Loucy (cell line): ENCODE results near the gene CEP41.

Experiments
- H2AFZ ChIP-seq: fragments of 200-600 bp; sonication (generic); 2 replicates; pipeline ENCODE4 v1.6.0; 2016; ENCODE audit warnings: antibody characterized with exemption, mild to moderate bottlenecking, low read length, moderate library complexity
- H3F3A ChIP-seq: fragments of 200-600 bp; 2 replicates; pipeline ENCODE4 v1.6.0; 2016; ENCODE audit warnings: antibody characterized with exemption, low read depth, mild to moderate bottlenecking
- H3K27me3 ChIP-seq: fragments of 200-600 bp; sonication (generic); 2 replicates; pipeline ENCODE4 v1.6.1; 2014; ENCODE audit warnings: low read length, mild to moderate bottlenecking; ENCODE audit not compliant: insufficient read depth, poor library complexity, severe bottlenecking
- H3K36me3 ChIP-seq: fragments of 200-600 bp; sonication (generic); 2 replicates; pipeline ENCODE4 v1.6.1; 2016; ENCODE audit warnings: low read length; ENCODE audit not compliant: insufficient read depth
- H3K4me1 ChIP-seq: fragments of 200-600 bp; sonication (generic); 2 replicates; pipeline ENCODE4 v1.5.1; 2014; ENCODE audit warnings: low read length, mild to moderate bottlenecking; ENCODE audit not compliant: insufficient read depth, poor library complexity, severe bottlenecking
- H3K4me2 ChIP-seq: fragments of 200-600 bp; sonication (generic); 2 replicates; pipeline ENCODE4 v1.6.0; 2014; ENCODE audit warnings: antibody characterized with exemption, low read length, low read depth, mild to moderate bottlenecking; ENCODE audit not compliant: poor library complexity, severe bottlenecking
- H3K4me3 ChIP-seq: fragments of 200-600 bp; sonication (generic); 2 replicates; pipeline ENCODE4 v1.5.1; 2014; ENCODE audit warnings: low read length, mild to moderate bottlenecking, mixed read lengths; ENCODE audit not compliant: poor library complexity, severe bottlenecking
- H3K79me2 ChIP-seq: fragments of 200-600 bp; sonication (generic); 2 replicates; pipeline ENCODE4 v1.6.1; 2014; ENCODE audit warnings: low read length; ENCODE audit not compliant: insufficient read depth
- H3K9ac ChIP-seq: fragments of 200-600 bp; sonication (generic); 2 replicates; pipeline ENCODE4 v1.6.0; 2014; ENCODE audit warnings: mild to moderate bottlenecking, low read depth, low read length, moderate library complexity; ENCODE audit not compliant: poor library complexity, severe bottlenecking
- H3K9me2 ChIP-seq: fragments of 200-600 bp; sonication (generic); replicated peaks from 2 replicates; pipeline ENCODE4 v1.6.1; 2016; ENCODE audit warnings: low read depth, low read length, mixed read lengths
- H3K9me3 ChIP-seq: fragments of 200-600 bp; sonication (generic); 2 replicates; pipeline ENCODE4 v1.6.1; 2014; ENCODE audit warnings: mild to moderate bottlenecking, antibody characterized with exemption, low read length, low read depth; ENCODE audit not compliant: insufficient read depth
- H4K20me1 ChIP-seq: fragments of 200-600 bp; sonication (generic); 2 replicates; pipeline ENCODE4 v1.6.0; 2014; ENCODE audit warnings: antibody characterized with exemption, low read length, mild to moderate bottlenecking; ENCODE audit not compliant: insufficient read depth, poor library complexity, severe bottlenecking
- CTCF ChIP-seq: fragments of 200-600 bp; sonication (generic); conservative IDR thresholded peaks from 2 replicates; pipeline ENCODE4 v1.5.1; 2014; ENCODE audit warnings: mild to moderate bottlenecking, antibody characterized with exemption, low read length
- EZH2phosphoT487 ChIP-seq: fragments of 200-600 bp; IDR thresholded peaks from 2 replicates; pipeline ENCODE4 v1.6.1; 2018; ENCODE audit warnings: antibody characterized with exemption, mild to moderate bottlenecking, moderate library complexity, borderline replicate concordance

CEP41 gene

GRCh38 chr7:130461272-130461671 is 20.5 kb upstream of the CEP41 start:
- H4K20me1 ChIP-seq, result no peaks in the 10 kb centered on the region
- peaks cover 21% of the 10 kb centered on the region for H3K4me1 ChIP-seq
- H3K4me3 ChIP-seq, result no peak overlapping the region
- no peaks in the 10 kb centered on the region for H3K9me2 ChIP-seq
- TF ChIP-seq EZH2phosphoT487 (no peak), CTCF (no peak)
- no peak overlapping the region for H2AFZ ChIP-seq
- no peaks in the 10 kb centered on the region for H3K27me3 ChIP-seq
- peaks cover 14% of the 10 kb centered on the region for H3K9me3 ChIP-seq
- H3F3A ChIP-seq, result peaks cover 7% of the 10 kb centered on the region; the same call in 1 of the 2 replicates
- H3K4me2 ChIP-seq, result no peak overlapping the region
- no peaks in the 10 kb centered on the region for H3K79me2 ChIP-seq
- no peaks in the 10 kb centered on the region for H3K36me3 ChIP-seq
- H3K9ac ChIP-seq, result no peak overlapping the region

- no peaks in the 10 kb centered on the region; the same call in 1 of the 2 replicates for H3F3A ChIP-seq
- peaks cover 8% of the 10 kb centered on the region for H3K4me1 ChIP-seq
- no peak for TF ChIP-seq CTCF
- peak overlapping the region; percentile 51; the same call in 1 of the 2 replicates for H2AFZ ChIP-seq
- H3K4me2 ChIP-seq, result peak overlapping the region; percentile 69
- no peaks in the 10 kb centered on the region for H4K20me1 ChIP-seq
- peaks cover 14% of the 10 kb centered on the region for H3K9me3 ChIP-seq
- H3K9ac ChIP-seq, result peak overlapping the region; percentile 23
- no peaks in the 10 kb centered on the region for H3K27me3 ChIP-seq
- no peaks in the 10 kb centered on the region for H3K79me2 ChIP-seq
- H3K4me3 ChIP-seq, result peak overlapping the region; percentile 56
- H3K36me3 ChIP-seq, result no peaks in the 10 kb centered on the region
- H3K9me2 ChIP-seq, result no peaks in the 10 kb centered on the region
These were observed 17.4 kb upstream of the CEP41 start for GRCh38 chr7:130458257-130458656.

- H4K20me1 ChIP-seq, result no peaks in the 10 kb centered on the region
- no peak overlapping the region for H3K4me3 ChIP-seq
- H3K4me1 ChIP-seq, result peaks cover 8% of the 10 kb centered on the region
- no peaks in the 10 kb centered on the region for H3K9me2 ChIP-seq
- H3K27me3 ChIP-seq, result no peaks in the 10 kb centered on the region
- no peak for TF ChIP-seq CTCF
- TF ChIP-seq EZH2phosphoT487, result no peak
- no peak overlapping the region for H3K9ac ChIP-seq
- H3F3A ChIP-seq, result no peaks in the 10 kb centered on the region; the same call in 1 of the 2 replicates
- H3K79me2 ChIP-seq, result no peaks in the 10 kb centered on the region
- no peak overlapping the region for H3K4me2 ChIP-seq
- no peak overlapping the region for H2AFZ ChIP-seq
- peaks cover 14% of the 10 kb centered on the region for H3K9me3 ChIP-seq
- H3K36me3 ChIP-seq, result no peaks in the 10 kb centered on the region
These were observed 14.1 kb upstream of the CEP41 start for GRCh38 chr7:130454959-130455358.
